ENCODE results near the gene TPT1. TPM values are rescaled to one million over a fixed set of nuclear protein-coding genes. Genes with fewer than 3 reads are reported as not detected.

TPT1 gene
- total RNA-seq, 1 donor from 2014 or later: 1,515 TPM

DNA sequence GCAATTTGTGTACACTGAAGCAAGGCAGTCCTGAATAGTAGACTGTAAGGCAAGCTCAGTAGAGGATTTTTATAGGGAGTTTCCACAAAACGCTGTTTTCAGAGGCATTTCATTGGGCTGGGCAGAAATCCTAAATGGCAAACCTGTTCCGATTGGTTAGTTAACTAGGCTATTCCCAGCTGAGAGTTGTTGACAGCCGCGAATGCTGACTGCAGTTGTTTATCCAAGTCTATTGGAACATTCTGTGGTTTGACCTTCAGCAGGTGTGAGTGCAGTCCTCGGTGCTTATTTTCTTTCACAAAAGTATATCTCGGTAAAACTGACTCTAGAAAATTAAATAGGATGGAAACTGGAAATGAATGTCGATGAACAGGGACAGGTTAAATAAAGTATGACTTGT is 45.4 kb downstream of the TPT1 start:
- Mint-ChIP-seq H3K27ac (ENCODE audit: unreplicated experiment) (no peak overlapping the region), H3K4me3 (ENCODE audit: unreplicated experiment) (no peak overlapping the region), H3K36me3 (ENCODE audit: unreplicated experiment) (no peaks in the 10 kb centered on the region), H3K27me3 (ENCODE audit: unreplicated experiment) (no peaks in the 10 kb centered on the region), H3K4me1 (ENCODE audit: low read depth, unreplicated experiment) (peaks cover 15% of the 10 kb centered on the region), H3K9me3 (ENCODE audit: unreplicated experiment) (peaks cover 3% of the 10 kb centered on the region)
- DNase-seq: no peak
- TF ChIP-seq, protein P1, sequence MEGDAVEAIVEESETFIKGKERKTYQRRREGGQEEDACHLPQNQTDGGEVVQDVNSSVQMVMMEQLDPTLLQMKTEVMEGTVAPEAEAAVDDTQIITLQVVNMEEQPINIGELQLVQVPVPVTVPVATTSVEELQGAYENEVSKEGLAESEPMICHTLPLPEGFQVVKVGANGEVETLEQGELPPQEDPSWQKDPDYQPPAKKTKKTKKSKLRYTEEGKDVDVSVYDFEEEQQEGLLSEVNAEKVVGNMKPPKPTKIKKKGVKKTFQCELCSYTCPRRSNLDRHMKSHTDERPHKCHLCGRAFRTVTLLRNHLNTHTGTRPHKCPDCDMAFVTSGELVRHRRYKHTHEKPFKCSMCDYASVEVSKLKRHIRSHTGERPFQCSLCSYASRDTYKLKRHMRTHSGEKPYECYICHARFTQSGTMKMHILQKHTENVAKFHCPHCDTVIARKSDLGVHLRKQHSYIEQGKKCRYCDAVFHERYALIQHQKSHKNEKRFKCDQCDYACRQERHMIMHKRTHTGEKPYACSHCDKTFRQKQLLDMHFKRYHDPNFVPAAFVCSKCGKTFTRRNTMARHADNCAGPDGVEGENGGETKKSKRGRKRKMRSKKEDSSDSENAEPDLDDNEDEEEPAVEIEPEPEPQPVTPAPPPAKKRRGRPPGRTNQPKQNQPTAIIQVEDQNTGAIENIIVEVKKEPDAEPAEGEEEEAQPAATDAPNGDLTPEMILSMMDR (IDR thresholded peaks at IDR 0.05; ENCODE audit: partially characterized antibody, unreplicated experiment): no peak

DNA sequence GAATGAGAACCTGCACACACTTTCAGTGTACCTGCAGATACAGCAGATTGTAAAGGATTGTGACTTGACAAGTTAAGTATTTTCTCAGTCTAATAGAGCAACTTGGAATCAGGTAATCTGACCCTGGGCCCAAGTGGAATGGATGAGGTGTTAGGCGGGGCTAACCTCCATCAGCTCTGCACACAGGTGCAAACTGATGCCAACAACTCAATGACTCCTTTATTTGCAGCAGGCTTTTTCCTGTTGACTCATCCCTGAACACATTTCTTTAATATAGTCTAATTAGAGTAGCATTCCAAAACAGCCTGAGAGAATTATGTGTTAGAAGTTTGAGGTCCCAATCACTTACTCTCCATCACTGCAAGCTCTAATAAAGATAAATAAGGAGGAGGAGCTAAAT is 48.8 kb downstream of the TPT1 start:
- DNase-seq: no peak
- Mint-ChIP-seq H3K9me3 (ENCODE audit: unreplicated experiment) (peaks cover 7% of the 10 kb centered on the region), H3K27ac (ENCODE audit: unreplicated experiment) (no peak overlapping the region), H3K27me3 (ENCODE audit: unreplicated experiment) (no peaks in the 10 kb centered on the region), H3K4me1 (ENCODE audit: low read depth, unreplicated experiment) (peaks cover 15% of the 10 kb centered on the region), H3K4me3 (ENCODE audit: unreplicated experiment) (no peak overlapping the region), H3K36me3 (ENCODE audit: unreplicated experiment) (no peaks in the 10 kb centered on the region)
- TF ChIP-seq, protein P1 (IDR thresholded peaks at IDR 0.05; ENCODE audit: partially characterized antibody, unreplicated experiment): no peak

DNA sequence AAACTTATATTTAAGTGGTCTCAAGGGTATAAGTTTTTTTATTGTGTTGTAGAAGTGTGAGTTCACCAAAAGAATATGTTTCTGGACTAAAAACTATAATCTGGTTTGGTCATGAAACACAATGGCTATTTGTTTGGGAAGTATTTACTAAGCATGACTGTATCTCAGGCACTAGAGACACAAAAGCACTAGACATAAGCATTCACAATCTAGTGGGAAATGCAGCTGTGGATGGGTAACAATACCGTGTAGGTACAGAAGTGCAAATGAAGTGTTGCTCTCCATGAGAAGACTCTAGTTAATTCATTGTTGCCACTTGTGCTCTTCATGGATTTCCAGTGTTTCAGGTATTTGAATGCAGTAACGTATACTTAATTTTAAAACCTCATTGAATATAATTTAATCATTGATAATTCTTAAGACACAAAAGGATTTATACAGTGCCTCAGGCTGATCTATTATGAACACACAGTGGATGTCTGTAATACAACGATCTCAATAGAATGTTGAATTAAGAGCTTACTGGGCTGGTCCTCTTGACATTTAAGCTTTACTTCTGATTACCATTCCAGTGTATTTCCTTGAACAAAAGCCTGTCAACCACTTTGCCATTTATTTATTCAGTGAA is 50.9 kb downstream of the TPT1 start:
- Mint-ChIP-seq H3K36me3 (ENCODE audit: unreplicated experiment) (no peaks in the 10 kb centered on the region), H3K27me3 (ENCODE audit: unreplicated experiment) (no peaks in the 10 kb centered on the region), H3K4me1 (ENCODE audit: low read depth, unreplicated experiment) (peaks cover 15% of the 10 kb centered on the region), H3K27ac (ENCODE audit: unreplicated experiment) (no peak overlapping the region), H3K9me3 (ENCODE audit: unreplicated experiment) (peaks cover 7% of the 10 kb centered on the region), H3K4me3 (ENCODE audit: unreplicated experiment) (no peak overlapping the region)
- TF ChIP-seq, protein P1 (IDR thresholded peaks at IDR 0.05; ENCODE audit: partially characterized antibody, unreplicated experiment): no peak
- DNase-seq: no peak

Other genes starting within 250 kb of the TPT1 start
- 25.9 TPM for gene GTF2F2, start 220.7 kb downstream of the TPT1 start, total RNA-seq (ENCODE audit: unreplicated experiment)
- gene KCTD4, start 140.1 kb downstream of the TPT1 start, total RNA-seq (ENCODE audit: unreplicated experiment): not detected
- 4.0 TPM for gene SLC25A30, start 77.2 kb upstream of the TPT1 start, total RNA-seq (ENCODE audit: unreplicated experiment)
- 25.4 TPM for gene COG3, start 123.8 kb upstream of the TPT1 start, total RNA-seq (ENCODE audit: unreplicated experiment)